T-helper 17 cell (primary cell): ENCODE measurements around the gene CASP3. TPM values are rescaled to one million over a fixed set of nuclear protein-coding genes. Genes with fewer than 3 reads are reported as not detected.
"Not testable (repeated sequence)": the region's sequence is repeated elsewhere in the genome, so short reads cannot be mapped to it uniquely, and the experiment has no call there.

Experiments used
- ATAC-seq: fragments of 150-1000 bp; cut with Tn5 transposase; 2 replicates; pipeline ENCODE4 v1.10.0; 2021; ENCODE audit warnings: mild to moderate bottlenecking, moderate library complexity
- DNase-seq, 3 donors: peaks; one replicate each; pipeline versions ENCODE4 v3.0.0 to v3.0.0-alpha.2; 2020 to 2021
- H3K9me3 ChIP-seq: one replicate; pipeline ENCODE4 v1.7.0; 2013; ENCODE audit warnings: low read length, mild to moderate bottlenecking; ENCODE audit not compliant: control insufficient read depth, poor library complexity, severe bottlenecking
- H3K27ac Mint-ChIP-seq: one replicate; pipeline ENCODE4 v1.8.0; 2022; ENCODE audit warnings: mild to moderate bottlenecking, moderate library complexity, mixed read lengths
- H3K27me3 Mint-ChIP-seq: one replicate; pipeline ENCODE4 v1.8.0; 2022; ENCODE audit warnings: mixed read lengths
- H3K36me3 Mint-ChIP-seq: one replicate; pipeline ENCODE4 v1.8.0; 2022; ENCODE audit warnings: low read depth, mixed read lengths
- H3K4me1 Mint-ChIP-seq: one replicate; pipeline ENCODE4 v1.8.0; 2022; ENCODE audit warnings: mild to moderate bottlenecking, mixed read lengths
- H3K4me3 Mint-ChIP-seq: one replicate; pipeline ENCODE4 v1.8.0; 2022; ENCODE audit warnings: mild to moderate bottlenecking, moderate library complexity, mixed read lengths
- total RNA-seq, 4 donors: library from RNA in 2 of 4; stranded (reverse) in 2 of 4; gene quantifications; one replicate each; pipeline ENCODE4 v1.2.3 and lab custom pipeline; 2022 to 2026

The CASP3 gene
- total RNA-seq, 2 donors from 2014 or later = 8.6 to 18.5 TPM

- Mint-ChIP-seq H3K36me3 (peaks cover 3% of the 10 kb centered on the region), H3K27me3 (no peaks in the 10 kb centered on the region), H3K27ac (no peak overlapping the region), H3K4me3 (no peak overlapping the region), H3K4me1 (no peaks in the 10 kb centered on the region)
- no peaks in the 10 kb centered on the region for H3K9me3 ChIP-seq
- no peak for ATAC-seq
- DNase-seq = no peak
Observed at GRCh38 chr4:184675018-184675417, 25.8 kb upstream of the CASP3 start.

DNA sequence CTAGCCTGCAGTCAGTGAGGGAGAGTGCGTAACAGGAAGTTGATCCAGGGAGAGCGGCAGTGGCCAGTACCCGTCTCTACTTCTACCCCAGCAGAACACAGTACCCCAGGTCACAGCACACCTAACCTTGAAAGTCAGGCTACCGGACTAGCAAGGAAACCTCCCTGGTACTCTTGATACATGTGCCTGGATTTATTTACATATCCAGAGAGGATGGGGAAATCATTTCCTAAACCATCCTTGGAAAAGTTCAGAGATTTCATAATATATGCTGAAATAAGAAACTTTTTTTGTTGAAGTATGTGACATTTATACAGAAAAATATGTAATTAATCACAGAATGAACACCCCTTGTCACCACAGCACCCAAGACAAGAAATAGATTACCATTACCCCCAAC lies 24.8 kb upstream of the CASP3 start:
- no peaks in the 10 kb centered on the region for H3K27me3 Mint-ChIP-seq
- no peak overlapping the region for H3K4me3 Mint-ChIP-seq
- no peak overlapping the region for H3K27ac Mint-ChIP-seq
- DNase-seq (no peak), ATAC-seq (no peak)
- peaks cover 5% of the 10 kb centered on the region for H3K4me1 Mint-ChIP-seq
- H3K36me3 Mint-ChIP-seq = peaks cover 3% of the 10 kb centered on the region
- H3K9me3 ChIP-seq = no peaks in the 10 kb centered on the region

GRCh38 chr4:184672741-184673140 lies 23.5 kb upstream of the CASP3 start:
- peaks cover 3% of the 10 kb centered on the region for H3K36me3 Mint-ChIP-seq
- no peaks in the 10 kb centered on the region for H3K9me3 ChIP-seq
- peaks cover 14% of the 10 kb centered on the region for H3K4me1 Mint-ChIP-seq
- no peak for ATAC-seq
- no peaks in the 10 kb centered on the region for H3K27me3 Mint-ChIP-seq
- no peak for DNase-seq
- no peak overlapping the region for H3K27ac Mint-ChIP-seq
- H3K4me3 Mint-ChIP-seq = no peak overlapping the region

DNA sequence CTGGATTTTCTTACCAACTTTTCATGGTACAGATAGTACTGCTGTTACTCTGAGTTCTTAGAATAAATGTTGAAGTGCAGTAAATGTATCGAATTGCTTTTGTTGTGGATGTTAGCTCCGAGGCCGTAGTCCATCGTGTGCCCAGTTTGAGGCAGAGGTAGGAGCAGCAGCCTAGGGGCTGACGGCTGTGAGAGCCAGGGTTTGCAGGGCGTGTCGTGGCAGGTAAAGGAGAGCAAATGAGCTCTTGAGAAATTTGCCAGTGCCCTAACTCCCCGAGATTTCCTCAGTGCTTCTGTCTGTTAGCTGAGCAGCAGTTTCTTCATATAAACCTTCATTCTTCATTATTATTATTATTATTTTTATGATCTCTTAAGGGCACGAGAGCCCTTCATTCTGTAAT lies 21.9 kb upstream of the CASP3 start:
- no peaks in the 10 kb centered on the region for H3K27me3 Mint-ChIP-seq
- H3K9me3 ChIP-seq = no peaks in the 10 kb centered on the region
- H3K4me1 Mint-ChIP-seq = peaks cover 15% of the 10 kb centered on the region
- no peak overlapping the region for H3K4me3 Mint-ChIP-seq
- H3K27ac Mint-ChIP-seq = no peak overlapping the region
- H3K36me3 Mint-ChIP-seq = peaks cover 3% of the 10 kb centered on the region
- ATAC-seq (no peak), DNase-seq (no peak)

DNA sequence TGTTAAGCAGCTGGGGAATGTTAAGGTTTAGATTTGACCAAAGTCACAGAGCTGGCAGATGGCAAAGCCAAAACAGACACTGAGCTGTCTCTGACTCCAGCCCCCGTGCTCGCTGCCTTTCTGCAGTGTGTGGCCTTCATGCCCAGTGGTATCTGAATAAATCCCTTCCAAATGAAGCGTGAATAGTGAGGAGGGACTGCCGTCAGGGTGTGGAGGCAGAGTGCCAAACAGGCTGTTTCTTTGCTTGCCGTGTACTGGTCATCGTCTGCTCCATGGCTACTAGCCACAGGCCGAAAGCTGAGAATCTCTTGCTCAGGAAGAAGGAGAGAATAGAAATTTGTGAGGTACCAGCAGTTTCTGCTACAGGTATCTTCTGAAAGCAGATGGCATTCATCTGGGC lies 20.0 kb upstream of the CASP3 start:
- H3K9me3 ChIP-seq = no peaks in the 10 kb centered on the region
- Mint-ChIP-seq H3K4me3 (no peak overlapping the region), H3K4me1 (peaks cover 17% of the 10 kb centered on the region), H3K36me3 (peaks cover 5% of the 10 kb centered on the region), H3K27me3 (no peaks in the 10 kb centered on the region), H3K27ac (peak overlapping the region; percentile 81)
- ATAC-seq (no peak), DNase-seq (no peak)

- H3K36me3 Mint-ChIP-seq = peaks cover 5% of the 10 kb centered on the region
- H3K27me3 Mint-ChIP-seq = no peaks in the 10 kb centered on the region
- H3K9me3 ChIP-seq = no peaks in the 10 kb centered on the region
- DNase-seq (no peak), ATAC-seq (peak; percentile 52)
- peaks cover 17% of the 10 kb centered on the region for H3K4me1 Mint-ChIP-seq
- no peak overlapping the region for H3K4me3 Mint-ChIP-seq
- peak overlapping the region; percentile 81 for H3K27ac Mint-ChIP-seq
Observed at GRCh38 chr4:184668511-184669114, 19.4 kb upstream of the CASP3 start.

GRCh38 chr4:184668096-184668495 lies 18.8 kb upstream of the CASP3 start:
- DNase-seq (no peak), ATAC-seq (no peak)
- no peaks in the 10 kb centered on the region for H3K9me3 ChIP-seq
- Mint-ChIP-seq H3K27me3 (no peaks in the 10 kb centered on the region), H3K4me1 (peaks cover 17% of the 10 kb centered on the region), H3K36me3 (peaks cover 5% of the 10 kb centered on the region), H3K4me3 (peak overlapping the region; percentile 1), H3K27ac (peak overlapping the region; percentile 81)

DNA sequence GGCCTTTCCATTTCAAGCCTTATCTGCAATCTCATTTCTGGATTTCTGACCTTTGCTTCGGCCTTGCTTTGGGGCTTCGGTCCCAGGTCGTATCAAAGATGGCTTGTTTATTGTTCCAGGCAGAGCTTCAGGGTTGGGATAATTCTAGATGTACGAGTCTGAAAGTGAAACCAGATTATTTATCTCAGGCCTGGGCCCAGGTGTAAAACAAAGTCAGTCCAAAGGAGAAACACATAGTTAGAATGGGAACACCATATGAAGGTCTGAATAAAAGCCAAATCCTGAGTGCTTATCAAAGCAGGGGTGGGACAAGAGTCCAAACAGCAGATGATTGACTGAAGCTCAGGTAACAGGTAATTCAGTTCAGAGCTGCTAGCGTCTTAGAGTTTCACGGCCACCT lies 17.4 kb upstream of the CASP3 start:
- H3K9me3 ChIP-seq = no peaks in the 10 kb centered on the region
- no peak for ATAC-seq
- no peak overlapping the region for H3K4me3 Mint-ChIP-seq
- H3K36me3 Mint-ChIP-seq = peaks cover 2% of the 10 kb centered on the region
- no peak for DNase-seq
- H3K27ac Mint-ChIP-seq = no peak overlapping the region
- H3K4me1 Mint-ChIP-seq = peaks cover 17% of the 10 kb centered on the region
- no peaks in the 10 kb centered on the region for H3K27me3 Mint-ChIP-seq

DNA sequence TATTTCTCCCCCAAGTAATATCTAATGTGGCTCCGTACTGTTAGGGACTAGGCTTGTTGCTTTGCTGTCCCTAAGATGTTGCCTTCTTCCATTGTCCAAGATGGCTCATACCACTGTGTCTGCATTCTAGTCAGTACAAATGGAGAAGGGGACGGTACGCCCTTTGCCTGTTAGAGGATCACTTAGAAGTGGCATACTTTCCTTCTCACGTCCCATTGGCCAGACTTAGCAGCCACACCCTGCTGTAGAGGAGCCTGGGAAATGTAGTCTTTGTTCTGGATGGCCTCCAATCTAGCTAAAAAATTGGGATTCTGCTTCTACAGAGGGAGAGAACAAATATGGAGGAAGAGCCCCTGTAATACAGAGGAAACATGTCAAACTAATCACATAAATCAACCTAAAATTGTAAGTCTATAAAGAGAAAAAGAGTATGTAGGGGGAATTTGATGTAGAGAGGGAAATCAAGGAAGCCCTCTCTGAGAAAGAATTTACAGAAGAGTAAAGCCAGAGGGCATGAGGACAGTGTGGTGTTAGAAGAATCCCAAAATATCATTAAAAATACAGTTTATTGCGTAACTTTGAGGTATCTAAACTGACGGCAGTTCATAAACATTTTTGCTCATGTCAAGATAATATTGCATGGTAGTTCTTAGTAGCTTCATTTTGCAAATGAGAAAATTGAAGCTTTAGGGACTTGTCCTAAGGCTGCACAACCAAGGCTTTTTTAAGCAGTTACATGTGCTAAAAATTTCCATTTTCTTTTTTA lies 15.4 kb upstream of the CASP3 start:
- no peak overlapping the region for H3K4me3 Mint-ChIP-seq
- H3K4me1 Mint-ChIP-seq = peaks cover 16% of the 10 kb centered on the region
- no peaks in the 10 kb centered on the region for H3K27me3 Mint-ChIP-seq
- no peaks in the 10 kb centered on the region for H3K9me3 ChIP-seq
- peaks cover 2% of the 10 kb centered on the region for H3K36me3 Mint-ChIP-seq
- no peak overlapping the region for H3K27ac Mint-ChIP-seq
- DNase-seq (no peak), ATAC-seq (no peak)

GRCh38 chr4:184662236-184662635 lies 13.0 kb upstream of the CASP3 start:
- Mint-ChIP-seq H3K36me3 (peaks cover 2% of the 10 kb centered on the region), H3K27me3 (no peaks in the 10 kb centered on the region), H3K27ac (no peak overlapping the region), H3K4me1 (peaks cover 2% of the 10 kb centered on the region), H3K4me3 (no peak overlapping the region)
- no peaks in the 10 kb centered on the region for H3K9me3 ChIP-seq
- no peak for ATAC-seq
- DNase-seq = no peak

DNA sequence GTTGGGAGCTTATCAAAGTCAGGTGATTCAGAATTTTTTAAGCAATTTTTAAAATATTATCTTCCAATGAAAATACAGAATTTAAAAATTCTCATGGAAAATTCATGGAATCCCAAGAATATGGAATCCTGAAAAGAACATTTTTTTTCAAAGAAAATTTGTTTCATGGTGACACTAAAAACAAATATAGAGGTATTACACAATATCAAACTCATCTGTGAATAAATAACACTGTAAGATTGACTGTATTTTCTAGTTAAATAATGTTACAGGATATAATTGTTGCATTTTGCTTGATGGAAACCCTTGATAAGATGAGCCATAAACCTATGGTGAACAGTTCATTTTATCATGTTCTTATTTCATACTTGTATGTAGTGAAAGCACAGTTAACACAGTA lies 11.7 kb upstream of the CASP3 start:
- no peaks in the 10 kb centered on the region for H3K27me3 Mint-ChIP-seq
- no peak overlapping the region for H3K27ac Mint-ChIP-seq
- ATAC-seq = no peak
- no peak for DNase-seq
- no peak overlapping the region for H3K4me3 Mint-ChIP-seq
- peaks cover under 1% of the 10 kb centered on the region for H3K36me3 Mint-ChIP-seq
- H3K9me3 ChIP-seq = no peaks in the 10 kb centered on the region
- peaks cover 2% of the 10 kb centered on the region for H3K4me1 Mint-ChIP-seq

DNA sequence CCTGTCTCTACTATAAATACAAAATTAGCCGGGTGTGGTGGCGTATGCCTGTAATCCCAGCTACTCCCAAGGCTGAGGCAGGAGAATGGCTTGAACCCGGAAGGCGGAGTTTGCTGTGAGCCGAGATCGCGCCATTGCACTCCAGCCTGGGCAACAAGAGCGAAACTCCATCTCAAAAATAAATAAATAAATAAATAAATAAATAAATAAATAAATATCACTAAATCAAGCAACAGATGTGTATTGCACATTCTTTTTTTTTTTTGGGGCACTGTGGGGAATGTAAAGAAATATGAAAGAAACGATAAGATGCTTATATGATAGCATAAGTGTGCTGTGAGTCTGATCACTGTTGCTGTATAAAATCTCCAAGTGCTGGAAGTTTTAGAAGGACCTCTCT lies 8.6 kb upstream of the CASP3 start:
- not testable (repeated sequence) for H3K27me3 Mint-ChIP-seq, H3K9me3 ChIP-seq, H3K27ac Mint-ChIP-seq, ATAC-seq, H3K4me1 Mint-ChIP-seq, DNase-seq, H3K36me3 Mint-ChIP-seq, H3K4me3 Mint-ChIP-seq

GRCh38 chr4:184657144-184657543 lies 7.9 kb upstream of the CASP3 start:
- H3K27me3 Mint-ChIP-seq = no peaks in the 10 kb centered on the region

More at GRCh38 chr4:184657144-184657543, 7.9 kb upstream of the CASP3 start:
- Mint-ChIP-seq H3K27ac (no peak overlapping the region), H3K4me3 (no peak overlapping the region), H3K36me3 (peaks cover 3% of the 10 kb centered on the region), H3K4me1 (peaks cover 2% of the 10 kb centered on the region)
- ATAC-seq (no peak), DNase-seq (no peak)
- no peaks in the 10 kb centered on the region for H3K9me3 ChIP-seq
